Vagina (tissue), 2 donors: ENCODE measurements around the gene PANX3. TPM values are rescaled to one million over a fixed set of nuclear protein-coding genes. Genes with fewer than 3 reads are reported as not detected.

ENCODE experiments used
- DNase-seq, 2 donors: peaks; one replicate each; pipeline ENCODE4 v3.0.0-alpha.2; 2017; ENCODE audit errors: extremely low spot score in 2 of 2
- H3K27ac ChIP-seq: fragments of 200-600 bp; sonication (generic); one replicate; pipeline ENCODE4 v1.5.1; 2019
- H3K27me3 ChIP-seq: fragments of 200-600 bp; sonication (generic); one replicate; pipeline ENCODE4 v1.5.1; 2019
- H3K36me3 ChIP-seq, 2 donors: fragments of 200-600 bp; sonication (generic); one replicate each; pipeline ENCODE4 v1.5.1; 2017 to 2019
- H3K4me1 ChIP-seq: fragments of 200-600 bp; sonication (generic); one replicate; pipeline ENCODE4 v1.5.1; 2019
- H3K4me3 ChIP-seq, 2 donors: fragments of 200-600 bp; sonication (generic); 1 replicate in 1 of 2; 2 replicates in 1 of 2; pipeline ENCODE4 v1.5.1; 2016 to 2019
- H3K9me3 ChIP-seq: fragments of 200-600 bp; sonication (generic); one replicate; pipeline ENCODE4 v1.5.1; 2019
- CTCF ChIP-seq, 3 experiments: fragments of 450-650 bp in 2 of 3; fragments of 200-600 bp in 1 of 3; sonication (generic) in 1 of 3; IDR thresholded peaks; one replicate each; pipeline ENCODE4 v1.5.1; 2017 to 2019; ENCODE audit warnings: antibody characterized with exemption in 3 of 3, mild to moderate bottlenecking in 2 of 3, moderate library complexity in 2 of 3
- POLR2A ChIP-seq, 2 donors: fragments of 450-650 bp; IDR thresholded peaks; one replicate each; pipeline ENCODE4 v1.6.1; 2017; ENCODE audit warnings: antibody characterized with exemption in 2 of 2, mild to moderate bottlenecking in 2 of 2, moderate library complexity in 2 of 2
- POLR2AphosphoS5 ChIP-seq, 2 donors: sonication (generic); formaldehyde crosslinking; IDR thresholded peaks; one replicate each; pipeline ENCODE4 v1.9.0; 2017; ENCODE audit warnings: antibody characterized with exemption in 2 of 2, mild to moderate bottlenecking in 2 of 2, low read depth in 1 of 2; ENCODE audit not compliant: insufficient read depth in 1 of 2
- intact Hi-C: fragments of 100-400 bp; cut with DNase I; formaldehyde crosslinking; loops from one replicate; pipeline ENCODE4 v1.15.1; 2023
- total RNA-seq: library from RNA; depleted of rRNA; stranded (reverse); fragments of >200 nt; gene quantifications from one replicate; pipeline ENCODE4 v1.2.3, GENCODE V29; 2016

The PANX3 gene
- total RNA-seq, 1 donor from 2014 or later: not detected

- Histone ChIP-seq H3K27ac (no peak overlapping the region), H3K4me3 (no peak overlapping the region), H3K27me3 (no peaks in the 10 kb centered on the region), H3K4me1 (no peaks in the 10 kb centered on the region), H3K9me3 (no peaks in the 10 kb centered on the region), H3K36me3 (no peaks in the 10 kb centered on the region)
- TF ChIP-seq CTCF (IDR thresholded peaks at IDR 0.05): no peak
- no peak for TF ChIP-seq POLR2AphosphoS5 (IDR thresholded peaks at IDR 0.05; ENCODE audit: insufficient read depth in 1 of 2, low read depth in 1 of 2)
- TF ChIP-seq POLR2A (IDR thresholded peaks at IDR 0.05): no peak
- DNase-seq: no peak
- intact Hi-C loops: no loop called here
Observed at GRCh38 chr11:124578761-124579160, 32.5 kb upstream of the PANX3 start.

GRCh38 chr11:124581817-124582216 is 29.4 kb upstream of the PANX3 start:
- no peak for DNase-seq
- Histone ChIP-seq H3K9me3 (no peaks in the 10 kb centered on the region), H3K36me3 (no peaks in the 10 kb centered on the region), H3K4me3 (no peak overlapping the region), H3K27me3 (no peaks in the 10 kb centered on the region), H3K27ac (no peak overlapping the region), H3K4me1 (no peaks in the 10 kb centered on the region)
- no peak for TF ChIP-seq POLR2AphosphoS5 (IDR thresholded peaks at IDR 0.05; ENCODE audit: insufficient read depth in 1 of 2, low read depth in 1 of 2)
- intact Hi-C loops: loop anchor here (10.0 kb wide), 1 partner anchor 167 kb away; no protein-coding TSS in a partner anchor

GRCh38 chr11:124582565-124582964 is 28.7 kb upstream of the PANX3 start:
- H3K27ac ChIP-seq: no peak overlapping the region
- no peaks in the 10 kb centered on the region for H3K27me3 ChIP-seq
- no peaks in the 10 kb centered on the region for H3K4me1 ChIP-seq
- no peak overlapping the region for H3K4me3 ChIP-seq
- no peak for DNase-seq
- no peaks in the 10 kb centered on the region for H3K36me3 ChIP-seq
- intact Hi-C loops: loop anchor here (10.0 kb wide), 1 partner anchor 168 kb away; no protein-coding TSS in a partner anchor
- TF ChIP-seq CTCF (IDR thresholded peaks at IDR 0.05): no peak
- no peak for TF ChIP-seq POLR2AphosphoS5 (IDR thresholded peaks at IDR 0.05; ENCODE audit: insufficient read depth in 1 of 2, low read depth in 1 of 2)
- no peak for TF ChIP-seq POLR2A (IDR thresholded peaks at IDR 0.05)
- no peaks in the 10 kb centered on the region for H3K9me3 ChIP-seq

GRCh38 chr11:124583781-124584180 is 27.4 kb upstream of the PANX3 start:
- H3K36me3 ChIP-seq: no peaks in the 10 kb centered on the region
- H3K9me3 ChIP-seq: no peaks in the 10 kb centered on the region
- TF ChIP-seq CTCF (IDR thresholded peaks at IDR 0.05): no peak
- no peak for TF ChIP-seq POLR2AphosphoS5 (IDR thresholded peaks at IDR 0.05; ENCODE audit: insufficient read depth in 1 of 2, low read depth in 1 of 2)
- no peak for TF ChIP-seq POLR2A (IDR thresholded peaks at IDR 0.05)
- no peaks in the 10 kb centered on the region for H3K27me3 ChIP-seq
- no peak for DNase-seq
- H3K4me1 ChIP-seq: no peaks in the 10 kb centered on the region
- intact Hi-C loops: loop anchor here (10.0 kb wide), 1 partner anchor 169 kb away; no protein-coding TSS in a partner anchor
- H3K27ac ChIP-seq: no peak overlapping the region
- H3K4me3 ChIP-seq: no peak overlapping the region

- TF ChIP-seq POLR2A (IDR thresholded peaks at IDR 0.05) (no peak), CTCF (IDR thresholded peaks at IDR 0.05) (no peak), POLR2AphosphoS5 (IDR thresholded peaks at IDR 0.05; ENCODE audit: insufficient read depth in 1 of 2, low read depth in 1 of 2) (no peak)
- Histone ChIP-seq H3K27me3 (no peaks in the 10 kb centered on the region), H3K36me3 (no peaks in the 10 kb centered on the region), H3K27ac (no peak overlapping the region), H3K4me1 (no peaks in the 10 kb centered on the region), H3K4me3 (no peak overlapping the region), H3K9me3 (no peaks in the 10 kb centered on the region)
- no peak for DNase-seq
- intact Hi-C loops: loop anchor here (10.0 kb wide), 1 partner anchor 170 kb away; no protein-coding TSS in a partner anchor
Observed at GRCh38 chr11:124584681-124585372, 26.4 kb upstream of the PANX3 start.
